SU-DHL-6 (cell line): ENCODE measurements around the gene TSPO.

Source experiments
- H2AFZ ChIP-seq: fragments of 200-600 bp; sonication (generic); 2 replicates; pipeline ENCODE4 v1.6.1; 2014; ENCODE audit warnings: low read depth, mild to moderate bottlenecking, moderate library complexity, mixed read lengths, antibody characterized with exemption, low read length; ENCODE audit not compliant: severe bottlenecking
- H3F3A ChIP-seq: fragments of 200-600 bp; shearing (Covaris generic); 2 replicates; pipeline ENCODE4 v1.6.0; 2016; ENCODE audit warnings: antibody characterized with exemption, mild to moderate bottlenecking; ENCODE audit not compliant: insufficient read depth
- H3K27ac ChIP-seq: fragments of 200-600 bp; sonication (generic); 2 replicates; pipeline ENCODE4 v1.5.1; 2016; ENCODE audit warnings: low read depth, mild to moderate bottlenecking, low read length, moderate library complexity, mixed read lengths
- H3K27me3 ChIP-seq: fragments of 200-600 bp; sonication (generic), shearing (Covaris generic); 2 replicates; pipeline ENCODE4 v1.6.0; 2014; ENCODE audit warnings: mild to moderate bottlenecking, low read length
- H3K36me3 ChIP-seq: fragments of 200-600 bp; sonication (generic); 2 replicates; pipeline ENCODE4 v1.6.1; 2014; ENCODE audit warnings: mild to moderate bottlenecking, low read length, mixed read lengths
- H3K4me2 ChIP-seq: fragments of 300-600, 200-600 bp; shearing (Covaris generic), sonication (generic); 2 replicates; pipeline ENCODE4 v1.6.0; 2014; ENCODE audit warnings: low read length, low read depth, mild to moderate bottlenecking; ENCODE audit not compliant: poor library complexity, severe bottlenecking
- H3K4me3 ChIP-seq: fragments of 200-600 bp; sonication (generic); 2 replicates; pipeline ENCODE4 v1.5.1; 2014; ENCODE audit warnings: antibody characterized with exemption, low read length, mild to moderate bottlenecking, mixed read lengths; ENCODE audit not compliant: insufficient read depth, poor library complexity, severe bottlenecking
- H3K79me2 ChIP-seq: fragments of 200-600 bp; sonication (generic); 2 replicates; pipeline ENCODE4 v1.6.1; 2014; ENCODE audit warnings: mild to moderate bottlenecking, low read length, moderate library complexity; ENCODE audit not compliant: insufficient read depth
- H3K9ac ChIP-seq: fragments of 200-600 bp; sonication (generic); 2 replicates; pipeline ENCODE4 v1.7.0; 2014; ENCODE audit warnings: mild to moderate bottlenecking, low read length
- H3K9me2 ChIP-seq: fragments of 200-600 bp; sonication (generic); replicated peaks from 2 replicates; pipeline ENCODE4 v1.6.1; 2014; ENCODE audit warnings: low read length; ENCODE audit not compliant: insufficient read depth
- H3K9me3 ChIP-seq: fragments of 200-600 bp; sonication (generic); 2 replicates; pipeline ENCODE4 v1.6.1; 2014; ENCODE audit warnings: low read length, mixed read lengths; ENCODE audit not compliant: insufficient read depth
- H4K20me1 ChIP-seq: fragments of 200-600 bp; sonication (generic); 2 replicates; pipeline ENCODE4 v1.6.1; 2014; ENCODE audit warnings: low read depth, mild to moderate bottlenecking, antibody characterized with exemption, low read length, moderate library complexity, mixed read lengths
- EZH2phosphoT487 ChIP-seq: fragments of 200-600 bp; sonication (generic), shearing (Covaris generic); conservative IDR thresholded peaks from 2 replicates; pipeline ENCODE4 v1.6.1; 2018; ENCODE audit warnings: mild to moderate bottlenecking, antibody characterized with exemption, low read length, moderate library complexity, mixed read lengths
- TF ChIP-seq, protein P1 (sequence below): fragments of 200-600 bp; sonication (generic); IDR thresholded peaks from one replicate; pipeline ENCODE4 v1.5.1; 2017; ENCODE audit warnings: antibody characterized with exemption, mild to moderate bottlenecking, low read length, moderate library complexity; ENCODE audit not compliant: insufficient read depth, poor library complexity, severe bottlenecking

Gene TSPO

DNA sequence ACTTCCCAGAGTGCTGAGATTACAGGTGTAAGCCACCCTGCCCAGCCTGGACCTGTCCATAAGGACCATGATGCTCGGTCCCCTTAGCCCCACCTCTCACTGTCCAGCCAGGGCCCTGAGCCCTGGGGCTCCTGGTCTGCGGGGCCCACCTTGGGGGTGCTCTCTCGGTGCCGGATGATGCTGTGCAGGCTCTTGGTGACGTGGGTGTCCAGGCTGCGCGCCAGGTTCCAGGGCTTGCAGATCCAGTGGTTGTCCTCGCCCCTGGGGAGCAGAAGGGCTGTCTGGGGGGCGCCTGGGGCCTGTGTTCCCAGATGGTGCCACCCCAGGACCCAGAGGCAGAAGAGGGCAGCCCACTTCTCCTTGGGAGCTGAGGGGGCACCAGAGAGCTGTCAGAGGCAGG lies 22.2 kb downstream of the TSPO start:
- no peaks in the 10 kb centered on the region for H4K20me1 ChIP-seq
- H3K9ac ChIP-seq, result no peak overlapping the region
- H3K4me3 ChIP-seq, result no peak overlapping the region
- H3K27me3 ChIP-seq, result no peaks in the 10 kb centered on the region
- H3F3A ChIP-seq, result no peaks in the 10 kb centered on the region
- H3K79me2 ChIP-seq, result no peaks in the 10 kb centered on the region
- H3K36me3 ChIP-seq, result no peaks in the 10 kb centered on the region
- no peaks in the 10 kb centered on the region for H3K9me2 ChIP-seq
- no peak overlapping the region for H3K27ac ChIP-seq
- H3K4me2 ChIP-seq, result no peak overlapping the region
- H2AFZ ChIP-seq, result no peak overlapping the region
- TF ChIP-seq, protein P1, sequence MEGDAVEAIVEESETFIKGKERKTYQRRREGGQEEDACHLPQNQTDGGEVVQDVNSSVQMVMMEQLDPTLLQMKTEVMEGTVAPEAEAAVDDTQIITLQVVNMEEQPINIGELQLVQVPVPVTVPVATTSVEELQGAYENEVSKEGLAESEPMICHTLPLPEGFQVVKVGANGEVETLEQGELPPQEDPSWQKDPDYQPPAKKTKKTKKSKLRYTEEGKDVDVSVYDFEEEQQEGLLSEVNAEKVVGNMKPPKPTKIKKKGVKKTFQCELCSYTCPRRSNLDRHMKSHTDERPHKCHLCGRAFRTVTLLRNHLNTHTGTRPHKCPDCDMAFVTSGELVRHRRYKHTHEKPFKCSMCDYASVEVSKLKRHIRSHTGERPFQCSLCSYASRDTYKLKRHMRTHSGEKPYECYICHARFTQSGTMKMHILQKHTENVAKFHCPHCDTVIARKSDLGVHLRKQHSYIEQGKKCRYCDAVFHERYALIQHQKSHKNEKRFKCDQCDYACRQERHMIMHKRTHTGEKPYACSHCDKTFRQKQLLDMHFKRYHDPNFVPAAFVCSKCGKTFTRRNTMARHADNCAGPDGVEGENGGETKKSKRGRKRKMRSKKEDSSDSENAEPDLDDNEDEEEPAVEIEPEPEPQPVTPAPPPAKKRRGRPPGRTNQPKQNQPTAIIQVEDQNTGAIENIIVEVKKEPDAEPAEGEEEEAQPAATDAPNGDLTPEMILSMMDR, result no peak
- no peak for TF ChIP-seq EZH2phosphoT487
- no peaks in the 10 kb centered on the region for H3K9me3 ChIP-seq

- Histone ChIP-seq H3K4me2 (no peak overlapping the region), H3K27ac (no peak overlapping the region), H3K36me3 (no peaks in the 10 kb centered on the region), H3K4me3 (no peak overlapping the region), H3K27me3 (no peaks in the 10 kb centered on the region), H3K9ac (no peak overlapping the region), H3K79me2 (no peaks in the 10 kb centered on the region), H4K20me1 (no peaks in the 10 kb centered on the region), H3K9me3 (no peaks in the 10 kb centered on the region), H3F3A (no peaks in the 10 kb centered on the region), H3K9me2 (no peaks in the 10 kb centered on the region), H2AFZ (no peak overlapping the region)
- TF ChIP-seq EZH2phosphoT487, result no peak
- TF ChIP-seq, protein P1, result no peak
Measured at GRCh38 chr22:43173976-43174720, 22.8 kb downstream of the TSPO start.

GRCh38 chr22:43174941-43175531 lies 23.7 kb downstream of the TSPO start:
- H3F3A ChIP-seq, result no peaks in the 10 kb centered on the region
- H3K36me3 ChIP-seq, result no peaks in the 10 kb centered on the region
- TF ChIP-seq, protein P1, result no peak
- TF ChIP-seq EZH2phosphoT487, result no peak
- H3K9me3 ChIP-seq, result no peaks in the 10 kb centered on the region
- no peak overlapping the region for H3K4me2 ChIP-seq
- H3K4me3 ChIP-seq, result no peak overlapping the region
- no peaks in the 10 kb centered on the region for H3K27me3 ChIP-seq
- no peak overlapping the region for H3K9ac ChIP-seq
- no peaks in the 10 kb centered on the region for H4K20me1 ChIP-seq
- H3K79me2 ChIP-seq, result no peaks in the 10 kb centered on the region
- H3K27ac ChIP-seq, result no peak overlapping the region
- H2AFZ ChIP-seq, result no peak overlapping the region
- no peaks in the 10 kb centered on the region for H3K9me2 ChIP-seq
